Muscle of leg (tissue), 16 donors: ENCODE measurements around the gene ZNF37A. TPM values are rescaled to one million over a fixed set of nuclear protein-coding genes. Genes with fewer than 3 reads are reported as not detected.
"Not testable (repeated sequence)": the region's sequence is repeated elsewhere in the genome, so short reads cannot be mapped to it uniquely, and the experiment has no call there.

Experiments used
- DNase-seq: peaks from one replicate; pipeline ENCODE4 v3.0.0; 2013
- H3K27ac ChIP-seq: one replicate; pipeline ENCODE4 v1.5.1; 2013; ENCODE audit warnings: mild to moderate bottlenecking, low read length, control low read depth
- H3K27me3 ChIP-seq: one replicate; pipeline ENCODE4 v1.6.1; 2013; ENCODE audit warnings: low read length; ENCODE audit not compliant: control insufficient read depth, insufficient read depth
- H3K36me3 ChIP-seq: one replicate; pipeline ENCODE4 v1.6.1; 2013; ENCODE audit warnings: low read length; ENCODE audit not compliant: control insufficient read depth, insufficient read depth
- H3K4me1 ChIP-seq: one replicate; pipeline ENCODE4 v1.6.1; 2013; ENCODE audit warnings: low read length; ENCODE audit not compliant: control insufficient read depth, insufficient read depth
- H3K4me3 ChIP-seq: one replicate; pipeline ENCODE4 v1.5.1; 2013; ENCODE audit warnings: low read length, control low read depth
- H3K9me3 ChIP-seq: replicated peaks from 2 replicates; pipeline ENCODE4 v1.6.1; 2013; ENCODE audit warnings: low read depth, low read length; ENCODE audit not compliant: control insufficient read depth
- WGBS: methylation state at CpG from one replicate; pipeline ENCODE4 v1.1.5; 2013; ENCODE audit warnings: missing lambda C conversion rate; ENCODE audit not compliant: insufficient coverage; 5-methylcytosine and 5-hydroxymethylcytosine counted together
- long read RNA-seq, 11 donors: transcript quantifications; one replicate each; lab custom pipeline, GENCODE V29; 2026
- polyA plus RNA-seq, 8 donors: library from polyadenylated mRNA; unstranded; fragments of 120-200 nt; gene quantifications; one replicate each; pipeline versions ENCODE4 v1.2.1 to v1.2.3, GENCODE V29; 2013; ENCODE audit warnings: inconsistent platforms in 1 of 8, low replicate concordance in 1 of 8; ENCODE audit not compliant: insufficient read length in 8 of 8, insufficient read depth in 1 of 8
- total RNA-seq: library from RNA; stranded (reverse); fragments of 120-200 nt; gene quantifications from one replicate; pipeline ENCODE4 v1.2.4, GENCODE V29; 2013

ZNF37A gene
- total RNA-seq: 12.2 TPM
- 10 to 100 TPM in 1 of 8 donors, 1 to 10 TPM in 7; 6.3 to 12.0 (median 8.4) TPM for polyA plus RNA-seq
- long read RNA-seq, donor 1, full-length matches to known transcripts: 1 of 1 reads
- long read RNA-seq, donor 1, partial matches to known transcripts: 0 of 1 reads
- long read RNA-seq, donor 1, other reads (novel, unspliced or antisense): 0 of 1 reads
- long read RNA-seq, donor 2: 0 reads
- long read RNA-seq, donor 3: 0 reads
- long read RNA-seq, donor 4: 0 reads
- long read RNA-seq, donor 5, full-length matches to known transcripts: 1 of 1 reads
- long read RNA-seq, donor 5, partial matches to known transcripts: 0 of 1 reads
- long read RNA-seq, donor 5, other reads (novel, unspliced or antisense): 0 of 1 reads
- long read RNA-seq, donor 6: 0 reads
- long read RNA-seq, donor 7, full-length matches to known transcripts: 1 of 1 reads
- long read RNA-seq, donor 7, partial matches to known transcripts: 0 of 1 reads
- long read RNA-seq, donor 7, other reads (novel, unspliced or antisense): 0 of 1 reads
- long read RNA-seq, donor 8: 0 reads
- long read RNA-seq, donor 9: 0 reads
- long read RNA-seq, donor 10, full-length matches to known transcripts: 1 of 1 reads
- long read RNA-seq, donor 10, partial matches to known transcripts: 0 of 1 reads
- long read RNA-seq, donor 10, other reads (novel, unspliced or antisense): 0 of 1 reads
- long read RNA-seq, donor 11, full-length matches to known transcripts: 1 of 1 reads
- long read RNA-seq, donor 11, partial matches to known transcripts: 0 of 1 reads
- long read RNA-seq, donor 11, other reads (novel, unspliced or antisense): 0 of 1 reads

GRCh38 chr10:38094158-38094926 lies at the start of gene ZNF37A:
TSS of gene ZNF37A (plus strand) at chr10:38094337. CDS start at chr10:38096618, 2,281 bp downstream.
- Histone ChIP-seq H3K36me3 (peaks cover 21% of the 10 kb centered on the region), H3K9me3 (peaks cover 2% of the 10 kb centered on the region)
- 0% methylated on average over 38 of the region's 59 CpGs for WGBS

GRCh38 chr10:38045129-38045528 lies 49.0 kb upstream of the ZNF37A start:
- Histone ChIP-seq H3K36me3 (peaks cover 15% of the 10 kb centered on the region), H3K27me3 (no peaks in the 10 kb centered on the region), H3K27ac (no peak overlapping the region), H3K4me1 (no peaks in the 10 kb centered on the region), H3K9me3 (no peaks in the 10 kb centered on the region), H3K4me3 (no peak overlapping the region)
- no peak for DNase-seq
- WGBS: no CpG with 5 or more reads among the region's 2 CpGs

More at GRCh38 chr10:38094158-38094926, at the start of gene ZNF37A:
- Histone ChIP-seq H3K27ac (peak within 1 kb of the TSS; percentile 86), H3K4me1 (peaks cover 9% of the 10 kb centered on the region), H3K27me3 (no peaks in the 10 kb centered on the region), H3K4me3 (peak within 1 kb of the TSS; percentile 87)
- peak; percentile 99 for DNase-seq

GRCh38 chr10:38047666-38048065 lies 46.5 kb upstream of the ZNF37A start:
- H3K4me1 ChIP-seq: no peaks in the 10 kb centered on the region
- H3K4me3 ChIP-seq: no peak overlapping the region
- WGBS: no CpG with 5 or more reads among the region's 1 CpG
- no peaks in the 10 kb centered on the region for H3K27me3 ChIP-seq
- H3K9me3 ChIP-seq: no peaks in the 10 kb centered on the region
- peaks cover 11% of the 10 kb centered on the region for H3K36me3 ChIP-seq
- H3K27ac ChIP-seq: no peak overlapping the region
- no peak for DNase-seq

- Histone ChIP-seq H3K4me1 (no peaks in the 10 kb centered on the region), H3K9me3 (peaks cover 16% of the 10 kb centered on the region), H3K27ac (no peak overlapping the region), H3K36me3 (peaks cover 16% of the 10 kb centered on the region), H3K4me3 (no peak overlapping the region), H3K27me3 (no peaks in the 10 kb centered on the region)
- no peak for DNase-seq
- WGBS: no CpG with 5 or more reads among the region's 1 CpG
These were observed 43.9 kb upstream of the ZNF37A start for GRCh38 chr10:38050212-38050611.

GRCh38 chr10:38054361-38054797 lies 39.8 kb upstream of the ZNF37A start:
- peaks cover 16% of the 10 kb centered on the region for H3K36me3 ChIP-seq
- H3K4me3 ChIP-seq: no peak overlapping the region
- DNase-seq: no peak
- no peaks in the 10 kb centered on the region for H3K27me3 ChIP-seq
- no peak overlapping the region for H3K27ac ChIP-seq
- no peaks in the 10 kb centered on the region for H3K4me1 ChIP-seq
- peaks cover 29% of the 10 kb centered on the region for H3K9me3 ChIP-seq

GRCh38 chr10:38055274-38055894 lies 38.8 kb upstream of the ZNF37A start:
- not testable (repeated sequence) for H3K4me1 ChIP-seq, DNase-seq, H3K27ac ChIP-seq, H3K4me3 ChIP-seq, H3K27me3 ChIP-seq
- Histone ChIP-seq H3K36me3 (peaks cover 19% of the 10 kb centered on the region), H3K9me3 (peaks cover 29% of the 10 kb centered on the region)
- no CpG with 5 or more reads among the region's 5 CpGs for WGBS

GRCh38 chr10:38069663-38070062 lies 24.5 kb upstream of the ZNF37A start:
- not testable (repeated sequence) for DNase-seq, H3K9me3 ChIP-seq, H3K27ac ChIP-seq, H3K36me3 ChIP-seq, H3K27me3 ChIP-seq, H3K4me3 ChIP-seq, H3K4me1 ChIP-seq
- no CpG with 5 or more reads among the region's 1 CpG for WGBS

- no peaks in the 10 kb centered on the region for H3K36me3 ChIP-seq
- WGBS: 93% methylated on average over 3 of the region's 8 CpGs
- H3K4me3 ChIP-seq: no peak overlapping the region
- H3K27ac ChIP-seq: no peak overlapping the region
- H3K27me3 ChIP-seq: no peaks in the 10 kb centered on the region
- H3K9me3 ChIP-seq: no peaks in the 10 kb centered on the region
- no peak for DNase-seq
- no peaks in the 10 kb centered on the region for H3K4me1 ChIP-seq
These were observed 23.6 kb upstream of the ZNF37A start for GRCh38 chr10:38070501-38070900.

- no peak for DNase-seq
- H3K4me3 ChIP-seq: no peak overlapping the region
- no peaks in the 10 kb centered on the region for H3K36me3 ChIP-seq
- H3K4me1 ChIP-seq: no peaks in the 10 kb centered on the region
- H3K9me3 ChIP-seq: peaks cover 10% of the 10 kb centered on the region
- no peak overlapping the region for H3K27ac ChIP-seq
- H3K27me3 ChIP-seq: no peaks in the 10 kb centered on the region
These were observed 21.6 kb upstream of the ZNF37A start for GRCh38 chr10:38072552-38072951.
